HG03135 (cell line): ENCODE results near the gene SPDYE2B.
"Not testable (repeated sequence)": the region's sequence is repeated elsewhere in the genome, so short reads cannot be mapped to it uniquely, and the experiment has no call there.

Source experiments
- ATAC-seq: cut with Tn5 transposase; IDR thresholded peaks from one replicate; pipeline ENCODE4 v1.9.1; 2021; ENCODE audit warnings: mild to moderate bottlenecking, moderate library complexity; ENCODE audit not compliant: unreplicated experiment

Gene SPDYE2B

GRCh38 chr7:102638848-102639247, 11.3 kb upstream of the SPDYE2B start:
- not testable (repeated sequence) for ATAC-seq

- not testable (repeated sequence) for ATAC-seq
Observed at GRCh38 chr7:102642691-102643090, 7.4 kb upstream of the SPDYE2B start, which contains the start of gene UPK3BL1. UPK3BL1 (minus strand) TSS chr7:102642791; CDS start chr7:102642741, 50 bp downstream.

- ATAC-seq = not testable (repeated sequence)
Observed at GRCh38 chr7:102643404-102643803, 6.7 kb upstream of the SPDYE2B start.

- not testable (repeated sequence) for ATAC-seq
Observed at GRCh38 chr7:102647813-102648212, 2.3 kb upstream of the SPDYE2B start.

- not testable (repeated sequence) for ATAC-seq
Observed at GRCh38 chr7:102664765-102665164, 14.6 kb downstream of the SPDYE2B start.

GRCh38 chr7:102666850-102667249, 16.7 kb downstream of the SPDYE2B start:
- not testable (repeated sequence) for ATAC-seq

GRCh38 chr7:102667523-102667922, 17.4 kb downstream of the SPDYE2B start:
- not testable (repeated sequence) for ATAC-seq

GRCh38 chr7:102671166-102671955, 21.2 kb downstream of the SPDYE2B start, which contains the start of gene POLR2J2:
POLR2J2 (minus strand) TSS chr7:102671663; CDS start chr7:102671601, 62 bp downstream.
- ATAC-seq = peak; percentile 70

GRCh38 chr7:102671956-102672307, 21.8 kb downstream of the SPDYE2B start:
- ATAC-seq = peak; percentile 28

GRCh38 chr7:102673447-102674067, 23.4 kb downstream of the SPDYE2B start:
- not testable (repeated sequence) for ATAC-seq

GRCh38 chr7:102675545-102675944, 25.4 kb downstream of the SPDYE2B start:
- not testable (repeated sequence) for ATAC-seq

GRCh38 chr7:102680780-102681179, 30.7 kb downstream of the SPDYE2B start:
- ATAC-seq = not testable (repeated sequence)

- ATAC-seq = not testable (repeated sequence)
Observed at GRCh38 chr7:102682560-102682959, 32.4 kb downstream of the SPDYE2B start.

- peak; percentile 72 for ATAC-seq
Observed at GRCh38 chr7:102688299-102689036, 38.3 kb downstream of the SPDYE2B start.

- ATAC-seq = peak; percentile 56
Observed at GRCh38 chr7:102689436-102690282, 39.5 kb downstream of the SPDYE2B start.

GRCh38 chr7:102690602-102691001, 40.5 kb downstream of the SPDYE2B start:
- not testable (repeated sequence) for ATAC-seq

- ATAC-seq = not testable (repeated sequence)
Observed at GRCh38 chr7:102694008-102694407, 43.9 kb downstream of the SPDYE2B start.

GRCh38 chr7:102695033-102695552, 45.0 kb downstream of the SPDYE2B start:
- peak; percentile 76 for ATAC-seq

- not testable (repeated sequence) for ATAC-seq
Observed at GRCh38 chr7:102696009-102696408, 45.9 kb downstream of the SPDYE2B start.
